PC-3 (cell line): Measurements from ENCODE around the gene FAM187B.

Source experiments
- CTCF ChIP-seq: fragments of 300-600 bp; sonication (generic); conservative IDR thresholded peaks from 2 replicates; pipeline ENCODE4 v1.5.1; 2017; ENCODE audit warnings: antibody characterized with exemption, low read depth, mild to moderate bottlenecking, low read length
- EZH2phosphoT487 ChIP-seq: fragments of 300-600 bp; sonication (generic); IDR thresholded peaks from 2 replicates; pipeline ENCODE4 v1.6.1; 2018; ENCODE audit warnings: mild to moderate bottlenecking, antibody characterized with exemption, low read length, borderline replicate concordance

- TF ChIP-seq EZH2phosphoT487 (no peak), CTCF (no peak)
These were observed 11.8 kb upstream of the FAM187B start for GRCh38 chr19:35240327-35240726.
